ENCODE results near the gene XXYLT1.

- TF ChIP-seq CTCF (IDR thresholded peaks at IDR 0.05 in 8 of 11, conservative IDR thresholded peaks at IDR 0.05 in 3 of 11) (no peak), POLR2A (IDR thresholded peaks at IDR 0.05) (no peak), POLR2AphosphoS5 (IDR thresholded peaks at IDR 0.05) (no peak)
Measured at GRCh38 chr3:195123281-195123691, 147.7 kb downstream of the XXYLT1 start.

All from spleen (tissue), 7 donors.